ENCODE results near the gene CAMK1D.

The CAMK1D gene

DNA sequence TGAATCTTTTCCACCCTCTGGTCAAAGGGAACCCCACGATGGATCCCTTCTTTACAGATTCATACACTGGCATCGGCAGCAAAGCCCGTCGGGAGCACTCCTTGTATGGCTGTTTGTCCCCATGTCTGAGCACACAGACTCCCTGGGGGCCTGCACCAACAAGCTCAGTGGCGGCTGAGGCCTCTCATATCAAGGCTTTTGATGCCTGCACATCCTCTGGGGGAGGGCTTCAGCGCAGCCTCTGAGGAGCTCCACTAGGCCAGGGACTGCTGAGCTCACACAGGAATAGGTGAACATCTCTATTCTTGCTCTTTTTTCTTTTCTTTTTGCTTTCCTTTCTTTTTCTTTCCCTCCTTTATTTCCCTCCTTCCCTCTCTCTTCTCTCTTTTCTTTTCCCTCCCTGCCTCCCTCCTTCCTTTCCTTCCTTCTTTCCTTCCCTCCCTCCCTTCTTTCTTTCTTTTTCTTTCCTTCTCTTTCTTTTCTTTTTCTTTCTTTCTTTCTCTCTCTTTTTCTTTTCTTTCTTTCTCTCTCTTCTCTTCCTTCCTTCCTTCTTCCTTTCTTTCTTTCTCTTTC lies 477.5 kb downstream of the CAMK1D start:
- TF ChIP-seq, protein P1, sequence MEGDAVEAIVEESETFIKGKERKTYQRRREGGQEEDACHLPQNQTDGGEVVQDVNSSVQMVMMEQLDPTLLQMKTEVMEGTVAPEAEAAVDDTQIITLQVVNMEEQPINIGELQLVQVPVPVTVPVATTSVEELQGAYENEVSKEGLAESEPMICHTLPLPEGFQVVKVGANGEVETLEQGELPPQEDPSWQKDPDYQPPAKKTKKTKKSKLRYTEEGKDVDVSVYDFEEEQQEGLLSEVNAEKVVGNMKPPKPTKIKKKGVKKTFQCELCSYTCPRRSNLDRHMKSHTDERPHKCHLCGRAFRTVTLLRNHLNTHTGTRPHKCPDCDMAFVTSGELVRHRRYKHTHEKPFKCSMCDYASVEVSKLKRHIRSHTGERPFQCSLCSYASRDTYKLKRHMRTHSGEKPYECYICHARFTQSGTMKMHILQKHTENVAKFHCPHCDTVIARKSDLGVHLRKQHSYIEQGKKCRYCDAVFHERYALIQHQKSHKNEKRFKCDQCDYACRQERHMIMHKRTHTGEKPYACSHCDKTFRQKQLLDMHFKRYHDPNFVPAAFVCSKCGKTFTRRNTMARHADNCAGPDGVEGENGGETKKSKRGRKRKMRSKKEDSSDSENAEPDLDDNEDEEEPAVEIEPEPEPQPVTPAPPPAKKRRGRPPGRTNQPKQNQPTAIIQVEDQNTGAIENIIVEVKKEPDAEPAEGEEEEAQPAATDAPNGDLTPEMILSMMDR (IDR thresholded peaks at IDR 0.05): no peak

DNA sequence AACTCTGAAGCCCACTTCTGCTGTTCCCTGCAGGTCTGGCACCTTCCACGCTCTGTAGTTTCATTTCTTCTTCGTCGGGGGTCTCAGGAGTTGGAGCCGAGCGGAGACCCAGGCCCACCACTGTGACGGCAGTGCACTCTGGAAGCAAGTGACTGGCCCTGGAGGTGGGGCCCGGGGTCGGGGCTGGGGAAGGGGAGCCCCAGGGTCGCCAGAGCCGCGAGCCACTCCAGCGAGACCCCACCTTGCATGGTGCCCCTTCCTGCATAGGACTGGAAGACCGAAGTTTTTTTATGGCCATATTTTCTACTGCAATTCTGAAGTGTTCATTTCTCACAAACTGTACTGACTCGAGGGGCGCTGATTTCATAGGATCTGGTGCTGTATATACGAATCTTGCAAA lies 479.4 kb downstream of the CAMK1D start:
- TF ChIP-seq, protein P1 (IDR thresholded peaks at IDR 0.05): no peak

DNA sequence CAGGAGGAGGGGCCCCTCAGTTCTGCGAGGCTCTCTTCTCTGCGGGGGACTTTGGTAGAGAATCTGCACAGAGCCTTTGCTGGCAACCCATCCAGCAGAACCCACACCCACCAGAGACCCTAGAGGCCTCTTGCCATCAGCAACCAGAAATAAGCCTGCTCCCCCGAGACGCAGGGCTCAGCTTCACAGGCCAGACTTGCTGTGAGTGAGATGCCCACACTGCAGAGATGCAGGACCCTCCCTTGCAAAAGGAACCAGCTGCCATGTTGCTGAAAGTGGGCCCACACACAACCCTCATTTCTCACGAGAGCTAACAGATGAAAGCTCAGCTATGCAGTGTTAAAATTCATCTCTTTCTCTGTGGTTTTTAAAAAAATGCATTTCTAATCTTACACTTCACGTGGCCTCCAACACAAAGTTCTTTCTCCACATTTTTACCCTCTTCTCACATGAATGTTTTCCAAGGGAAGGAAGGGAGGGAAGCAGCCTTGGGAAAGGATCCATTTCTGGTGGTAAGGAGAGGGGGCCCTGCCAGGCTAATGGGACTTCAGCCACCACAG lies 480.6 kb downstream of the CAMK1D start:
- TF ChIP-seq, protein P1 (IDR thresholded peaks at IDR 0.05): no peak

DNA sequence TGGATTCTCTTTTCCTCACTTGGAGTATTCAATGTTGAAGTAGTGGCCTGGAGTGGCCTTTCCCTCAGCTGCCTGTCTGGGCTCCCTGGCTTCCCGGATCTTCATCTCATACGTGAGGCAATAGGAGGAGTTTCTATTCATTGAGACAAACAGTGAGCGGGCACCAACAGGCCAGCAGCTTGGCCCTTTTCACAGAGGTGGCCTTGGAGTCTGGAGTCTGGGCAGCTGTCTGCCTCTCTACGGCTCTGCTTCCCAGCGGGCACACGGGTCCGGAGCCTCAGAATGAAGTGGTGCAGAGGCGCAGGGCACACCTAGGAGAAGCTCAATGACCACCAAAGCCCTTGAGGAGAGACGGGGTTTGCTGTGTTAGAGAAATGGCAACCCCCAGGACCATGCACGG lies 482.7 kb downstream of the CAMK1D start:
- TF ChIP-seq, protein P1 (IDR thresholded peaks at IDR 0.05): no peak

DNA sequence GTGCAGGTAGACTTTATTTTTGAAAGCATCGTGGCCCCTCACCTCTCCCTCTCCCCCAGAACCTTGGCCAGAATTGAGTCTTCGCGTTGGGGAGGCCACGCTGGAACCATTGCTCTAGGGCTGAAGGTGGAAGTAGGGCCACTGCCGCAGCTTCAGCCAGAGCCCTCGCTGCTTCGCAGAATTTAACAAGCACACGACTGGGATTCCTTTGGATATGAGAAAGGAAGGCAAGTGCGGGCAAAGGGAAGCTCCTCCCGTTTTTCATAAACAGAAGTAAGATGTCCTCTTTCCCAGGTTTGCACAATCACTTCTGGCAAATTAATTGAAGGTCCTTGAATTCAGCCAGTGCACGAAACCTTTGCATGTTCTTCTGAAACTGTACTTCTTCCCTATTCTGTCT lies 484.1 kb downstream of the CAMK1D start:
- TF ChIP-seq, protein P1 (IDR thresholded peaks at IDR 0.05): no peak

DNA sequence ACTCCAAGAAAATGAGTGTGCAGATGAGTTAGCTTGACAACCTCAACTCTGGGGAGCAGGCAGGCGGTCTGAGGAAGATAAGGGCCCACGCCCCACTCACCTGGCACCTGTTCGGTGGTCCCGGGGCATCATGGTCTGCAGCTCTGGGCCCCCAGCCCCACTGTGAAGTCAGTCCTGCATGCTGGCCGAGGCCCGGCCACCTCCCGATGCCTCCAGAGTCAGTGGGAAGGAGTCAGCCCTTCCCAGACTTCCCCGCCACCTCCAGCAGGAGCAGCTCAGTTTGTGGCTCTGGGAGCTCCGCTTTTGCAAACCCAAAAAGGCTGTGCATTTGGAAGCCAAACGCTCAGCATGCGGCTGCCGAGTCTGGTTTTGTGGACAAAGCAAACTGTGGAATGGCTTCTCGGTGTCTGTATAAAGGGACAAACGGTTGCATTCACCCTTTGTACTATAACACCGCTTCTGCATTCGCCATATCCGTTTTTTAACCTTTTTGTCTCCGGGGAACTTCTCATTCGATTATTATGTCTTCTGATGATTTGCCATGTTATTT lies 484.8 kb downstream of the CAMK1D start:
- TF ChIP-seq, protein P1 (IDR thresholded peaks at IDR 0.05): no peak

DNA sequence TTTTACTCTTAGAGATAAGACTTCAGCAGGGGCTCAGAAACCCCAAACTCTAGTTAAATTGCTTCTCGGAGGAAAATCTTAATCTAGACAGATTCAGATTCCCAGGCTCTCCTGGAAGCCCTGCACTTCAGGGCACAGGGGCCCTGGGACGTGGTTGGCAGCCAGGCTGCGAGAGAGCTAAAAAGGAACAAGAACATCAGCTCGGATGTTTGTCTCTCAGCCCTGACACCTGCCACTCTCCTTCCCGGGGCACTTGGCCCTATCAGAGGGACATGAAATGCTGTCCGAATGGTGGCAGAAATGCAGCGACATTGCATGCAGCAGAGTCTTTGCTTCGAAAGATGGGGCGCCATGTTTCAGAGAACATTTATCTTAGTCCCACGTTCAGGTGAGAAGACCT lies 485.4 kb downstream of the CAMK1D start:
- TF ChIP-seq, protein P1 (IDR thresholded peaks at IDR 0.05): no peak
